NCI-H1694 treated with DMSO at 0.1 percent for 48 hours (cell line): ENCODE results near the gene PPARD.
"Not testable (repeated sequence)": the region's sequence is repeated elsewhere in the genome, so short reads cannot be mapped to it uniquely, and the experiment has no call there.

ENCODE experiments used
- DNase-seq: peaks from one replicate; lab custom pipeline; 2025; lab: John Stamatoyannopoulos, UW

Gene PPARD

GRCh38 chr6:35342258-35343091 is at the start of gene PPARD:
TSS of gene PPARD (plus strand) at chr6:35342558. CDS start at chr6:35411088, 68,530 bp downstream.
- peak; percentile 78 for DNase-seq

GRCh38 chr6:35293681-35294080 is 48.7 kb upstream of the PPARD start:
- DNase-seq: no peak

GRCh38 chr6:35294308-35294945 is 47.9 kb upstream of the PPARD start:
- DNase-seq: no peak

- DNase-seq: no peak
Observed at GRCh38 chr6:35295036-35295435, 47.3 kb upstream of the PPARD start.

- no peak for DNase-seq
Observed at GRCh38 chr6:35295521-35296315, 46.6 kb upstream of the PPARD start.

- DNase-seq: no peak
Observed at GRCh38 chr6:35296931-35297600, 45.3 kb upstream of the PPARD start.

GRCh38 chr6:35297601-35298481 is 44.5 kb upstream of the PPARD start, which contains the start of gene DEF6:
TSS of gene DEF6 (plus strand) at chr6:35297818. CDS start at chr6:35297857, 39 bp downstream.
- DNase-seq: peak; percentile 58

- no peak for DNase-seq
Observed at GRCh38 chr6:35298625-35299140, 43.7 kb upstream of the PPARD start.

GRCh38 chr6:35299674-35300073 is 42.7 kb upstream of the PPARD start:
- DNase-seq: no peak

GRCh38 chr6:35300848-35301247 is 41.5 kb upstream of the PPARD start:
- no peak for DNase-seq

- no peak for DNase-seq
Observed at GRCh38 chr6:35302604-35303241, 39.6 kb upstream of the PPARD start.

- no peak for DNase-seq
Observed at GRCh38 chr6:35304299-35304698, 38.1 kb upstream of the PPARD start.

GRCh38 chr6:35305117-35305516 is 37.2 kb upstream of the PPARD start:
- no peak for DNase-seq

- DNase-seq: not testable (repeated sequence)
Observed at GRCh38 chr6:35307138-35307537, 35.2 kb upstream of the PPARD start.

GRCh38 chr6:35308543-35308942 is 33.8 kb upstream of the PPARD start:
- not testable (repeated sequence) for DNase-seq

- no peak for DNase-seq
Observed at GRCh38 chr6:35309611-35310264, 32.6 kb upstream of the PPARD start.

GRCh38 chr6:35310265-35310831 is 32.0 kb upstream of the PPARD start:
- no peak for DNase-seq

GRCh38 chr6:35311390-35312075 is 30.8 kb upstream of the PPARD start:
- DNase-seq: no peak
